ENCODE measurements around the gene NPAS1. TPM values are rescaled to one million over a fixed set of nuclear protein-coding genes. Genes with fewer than 3 reads are reported as not detected.
A peak's percentile ranks its signal among the peaks of the same experiment; 100 is the strongest.

The NPAS1 gene
- total and polyA plus RNA-seq, 2 experiments from 2014 or later = 5.6 to 9.8 TPM

DNA sequence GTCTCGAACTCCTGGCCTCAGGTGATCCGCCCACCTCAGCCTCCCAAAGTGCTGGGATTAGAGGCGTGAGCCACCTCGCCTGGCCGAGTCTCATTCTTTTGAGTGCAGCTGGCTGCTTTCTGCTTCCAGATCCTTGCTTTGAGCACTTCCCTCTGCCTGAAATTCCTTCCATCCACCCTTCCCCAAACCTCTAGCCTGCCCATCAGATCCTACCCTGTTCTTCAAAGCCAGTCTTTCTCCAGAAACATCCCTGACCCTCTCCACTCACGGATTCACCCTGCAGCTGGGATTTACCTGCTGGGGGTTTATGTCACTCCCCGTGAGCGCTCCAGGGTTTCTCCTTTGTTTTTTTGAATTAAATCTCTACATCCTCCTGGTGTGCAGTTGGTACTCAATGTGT lies 13.1 kb upstream of the NPAS1 start:
- Mint-ChIP-seq H3K27ac (no peak overlapping the region; the same call in 1 of the 2 replicates), H3K4me3 (no peak overlapping the region), H3K36me3 (ENCODE audit: low read depth) (peaks cover 4% of the 10 kb centered on the region; the same call in 2 of the 3 replicates), H3K27me3 (ENCODE audit: insufficient read depth, low read depth, poor library complexity) (peaks cover 22% of the 10 kb centered on the region), H3K4me1 (peaks cover 25% of the 10 kb centered on the region), H3K9me3 (peaks cover 16% of the 10 kb centered on the region)
- no peak for ATAC-seq
- no peaks in the 10 kb centered on the region for H3K79me2 ChIP-seq (replicated peaks; ENCODE audit: insufficient read depth)
- no peaks in the 10 kb centered on the region; the same call in 1 of the 2 replicates for H3F3A ChIP-seq (replicated peaks; ENCODE audit: low read depth)
- no peak for TF ChIP-seq ZNF331 (CRISPR knock-in tag; IDR thresholded peaks at IDR 0.05; ENCODE audit: low read depth)
- no peak for TF ChIP-seq CREB1 (CRISPR knock-in tag; IDR thresholded peaks at IDR 0.05; ENCODE audit: low read depth)
- TF ChIP-seq JUNB (IDR thresholded peaks at IDR 0.05; ENCODE audit: unreplicated experiment) = no peak
- TF ChIP-seq STAT1 (IDR thresholded peaks at IDR 0.05; ENCODE audit: unreplicated experiment) = no peak
- TF ChIP-seq ETS1 (IDR thresholded peaks at IDR 0.05) = no peak
- TF ChIP-seq REST (IDR thresholded peaks at IDR 0.05; ENCODE audit: unreplicated experiment) = no peak
- TF ChIP-seq POLR2AphosphoS5 (IDR thresholded peaks at IDR 0.05; ENCODE audit: low read depth) = no peak
- TF ChIP-seq NANOG (IDR thresholded peaks at IDR 0.05; ENCODE audit: borderline replicate concordance) = no peak
- no peak for TF ChIP-seq CTCF (conservative IDR thresholded peaks at IDR 0.05; ENCODE audit: low read depth in 2 of 2)
- TF ChIP-seq EZH2phosphoT487 (IDR thresholded peaks at IDR 0.05; ENCODE audit: unreplicated experiment) = no peak
- no peak for TF ChIP-seq ZNF114 (CRISPR knock-in tag; IDR thresholded peaks at IDR 0.05)
- no peak for TF ChIP-seq ZNF462 (CRISPR knock-in tag; IDR thresholded peaks at IDR 0.05)
- TF ChIP-seq EZH2 (IDR thresholded peaks at IDR 0.05; ENCODE audit: low read depth, unreplicated experiment) = no peak
- DNase-seq (ENCODE audit: low spot score) = peak; percentile 38
- no peak overlapping the region for H3K27ac ChIP-seq (ENCODE audit: low read depth)
- H3K9me2 ChIP-seq (ENCODE audit: insufficient read depth) = no peaks in the 10 kb centered on the region
- H3K4me2 ChIP-seq = no peak overlapping the region
- no peaks in the 10 kb centered on the region for H3K27me3 ChIP-seq (ENCODE audit: insufficient read depth)
- peaks cover 7% of the 10 kb centered on the region; the same call in 1 of the 2 replicates for H3K4me1 ChIP-seq (ENCODE audit: insufficient read depth)
- H2AFZ ChIP-seq = no peak overlapping the region
- no peaks in the 10 kb centered on the region for H3K36me3 ChIP-seq (ENCODE audit: insufficient read depth)
- H3K4me3 ChIP-seq = no peak overlapping the region
- H4K20me1 ChIP-seq (replicated peaks; ENCODE audit: insufficient read depth) = no peaks in the 10 kb centered on the region

All from GM23338 (cell line).